CD4-positive, alpha-beta T cell treated with Interleukin-21 for 1 hour (primary cell): ENCODE data around the gene CARD18.
"Not testable (repeated sequence)": the region's sequence is repeated elsewhere in the genome, so short reads cannot be mapped to it uniquely, and the experiment has no call there.

Source experiments
- DNase-seq: peaks from one replicate; pipeline ENCODE4 v3.0.0-alpha.2; 2020

The CARD18 gene

GRCh38 chr11:105132716-105133511, 6.7 kb downstream of the CARD18 start:
- DNase-seq: no peak

GRCh38 chr11:105130189-105130813, 9.3 kb downstream of the CARD18 start:
- peak; percentile 2 for DNase-seq

GRCh38 chr11:105124756-105125155, 14.8 kb downstream of the CARD18 start:
- DNase-seq: no peak

- no peak for DNase-seq
Measured at GRCh38 chr11:105111145-105111944, 28.2 kb downstream of the CARD18 start.

- no peak for DNase-seq
Measured at GRCh38 chr11:105110688-105111030, 28.9 kb downstream of the CARD18 start.

- no peak for DNase-seq
Measured at GRCh38 chr11:105109855-105110687, 29.5 kb downstream of the CARD18 start.

GRCh38 chr11:105109321-105109720, 30.2 kb downstream of the CARD18 start:
- no peak for DNase-seq

- DNase-seq: no peak
Measured at GRCh38 chr11:105108247-105108646, 31.3 kb downstream of the CARD18 start.

- DNase-seq: not testable (repeated sequence)
Measured at GRCh38 chr11:105107226-105107825, 32.2 kb downstream of the CARD18 start.

- DNase-seq: no peak
Measured at GRCh38 chr11:105106140-105106539, 33.4 kb downstream of the CARD18 start.

- DNase-seq: no peak
Measured at GRCh38 chr11:105104292-105104691, 35.3 kb downstream of the CARD18 start.

- no peak for DNase-seq
Measured at GRCh38 chr11:105103336-105103735, 36.2 kb downstream of the CARD18 start.

- DNase-seq: not testable (repeated sequence)
Measured at GRCh38 chr11:105102079-105102581, 37.4 kb downstream of the CARD18 start.

- DNase-seq: peak; percentile 24
Measured at GRCh38 chr11:105100981-105101630, 38.5 kb downstream of the CARD18 start.

GRCh38 chr11:105100206-105100605, 39.4 kb downstream of the CARD18 start:
- peak; percentile 44 for DNase-seq

GRCh38 chr11:105099594-105099993, 40.0 kb downstream of the CARD18 start:
- peak; percentile 40 for DNase-seq

- DNase-seq: no peak
Measured at GRCh38 chr11:105092256-105093239, 47.0 kb downstream of the CARD18 start.
